HAP-1 (cell line): ENCODE measurements around the gene CYP26C1.

ENCODE experiments used
- DNase-seq, 2 experiments: peaks; one replicate each; pipeline ENCODE4 v3.0.0-alpha.2; 2016 to 2020; ENCODE audit warnings: low spot score in 2 of 2
- H3K27me3 ChIP-seq: fragments of 250-450 bp; sonication (Bioruptor Pico); 2 replicates; pipeline ENCODE4 v1.5.1; 2020; ENCODE audit warnings: low read depth, mild to moderate bottlenecking, moderate library complexity
- H3K36me3 ChIP-seq: fragments of 250-450 bp; sonication (Bioruptor Pico); replicated peaks from 2 replicates; pipeline ENCODE4 v1.5.1; 2020; ENCODE audit warnings: mild to moderate bottlenecking
- H3K4me1 ChIP-seq: fragments of 250-450 bp; sonication (Bioruptor Pico); 2 replicates; pipeline ENCODE4 v1.5.1; 2020; ENCODE audit warnings: mild to moderate bottlenecking
- H3K4me3 ChIP-seq: fragments of 250-450 bp; sonication (Bioruptor Pico); 2 replicates; pipeline ENCODE4 v1.5.1; 2020; ENCODE audit warnings: mild to moderate bottlenecking, moderate library complexity
- H3K9me3 ChIP-seq: fragments of 250-450 bp; sonication (Bioruptor Pico); 2 replicates; pipeline ENCODE4 v1.5.1; 2020; ENCODE audit warnings: mild to moderate bottlenecking, moderate library complexity
- in situ Hi-C: fragments of 300-500 bp; cut with MboI; formaldehyde crosslinking; loops from 3 replicates; pipeline ENCODE4 v1.14.3; 2020; ENCODE audit warnings: low sequenced_read_pairs, inconsistent platforms, mixed read lengths

CYP26C1 gene

GRCh38 chr10:93068411-93069244 is 8.0 kb downstream of the CYP26C1 start:
- Histone ChIP-seq H3K27me3 (peaks cover 10% of the 10 kb centered on the region), H3K4me1 (peaks cover 4% of the 10 kb centered on the region; the same call in 1 of the 2 replicates), H3K36me3 (no peaks in the 10 kb centered on the region), H3K9me3 (no peaks in the 10 kb centered on the region), H3K4me3 (peak overlapping the region; percentile 28)
- DNase-seq: peak in 1 of 2 experiments; percentile 61
- in situ Hi-C loops: loop anchor here (25.0 kb wide), 1 partner anchor 181 kb away; no protein-coding TSS in a partner anchor

DNA sequence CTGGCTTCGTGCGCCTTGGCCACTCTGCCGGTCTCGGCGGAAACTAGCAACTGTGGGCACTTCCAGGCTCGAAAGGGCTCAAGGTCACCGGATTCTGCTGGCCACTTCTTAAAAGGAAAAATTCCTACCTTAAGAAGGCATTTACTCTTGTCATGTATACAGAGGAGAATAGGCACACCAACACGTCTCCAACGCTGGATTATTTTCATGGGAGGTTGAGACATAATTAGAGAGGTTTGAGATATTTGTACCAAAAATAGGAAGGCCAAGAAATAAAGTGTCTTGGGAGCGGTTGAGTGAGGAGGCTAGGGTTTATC is 8.6 kb downstream of the CYP26C1 start:
- H3K9me3 ChIP-seq: no peaks in the 10 kb centered on the region
- peaks cover 10% of the 10 kb centered on the region for H3K27me3 ChIP-seq
- in situ Hi-C loops: loop anchor here (25.0 kb wide), 1 partner anchor 182 kb away; no protein-coding TSS in a partner anchor
- DNase-seq: no peak
- no peak overlapping the region for H3K4me3 ChIP-seq
- no peaks in the 10 kb centered on the region for H3K36me3 ChIP-seq
- H3K4me1 ChIP-seq: peaks cover 4% of the 10 kb centered on the region; the same call in 1 of the 2 replicates

GRCh38 chr10:93070378-93071176 is 10.0 kb downstream of the CYP26C1 start:
- in situ Hi-C loops: loop anchor here (10.0 to 25.0 kb wide), 2 partner anchors 66 to 183 kb away; no protein-coding TSS in a partner anchor
- H3K9me3 ChIP-seq: no peaks in the 10 kb centered on the region
- no peaks in the 10 kb centered on the region for H3K36me3 ChIP-seq
- no peak overlapping the region for H3K4me3 ChIP-seq
- peaks cover 4% of the 10 kb centered on the region; the same call in 1 of the 2 replicates for H3K4me1 ChIP-seq
- H3K27me3 ChIP-seq: peaks cover 10% of the 10 kb centered on the region
- no peak for DNase-seq

DNA sequence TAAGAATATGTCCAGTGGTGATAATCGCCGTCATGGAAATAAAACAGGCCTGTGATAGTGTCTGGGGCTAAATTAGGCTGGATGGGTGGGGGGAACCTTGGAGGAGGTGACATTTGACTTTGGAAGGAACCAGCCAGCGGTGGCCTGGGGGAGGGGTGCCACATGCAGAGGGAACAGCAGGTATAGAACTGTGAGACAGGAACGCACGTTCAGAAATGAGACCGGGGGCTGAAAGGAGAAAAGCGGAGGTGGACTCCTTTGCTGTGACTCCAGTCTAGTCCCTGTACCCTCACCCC is 10.5 kb downstream of the CYP26C1 start:
- H3K4me3 ChIP-seq: no peak overlapping the region
- no peaks in the 10 kb centered on the region for H3K9me3 ChIP-seq
- DNase-seq: peak in 1 of 2 experiments; percentile 7
- no peaks in the 10 kb centered on the region for H3K36me3 ChIP-seq
- in situ Hi-C loops: loop anchor here (10.0 to 25.0 kb wide), 2 partner anchors 66 to 184 kb away; no protein-coding TSS in a partner anchor
- peaks cover 7% of the 10 kb centered on the region; the same call in 1 of the 2 replicates for H3K4me1 ChIP-seq
- H3K27me3 ChIP-seq: peaks cover 10% of the 10 kb centered on the region

- Histone ChIP-seq H3K4me1 (peaks cover 10% of the 10 kb centered on the region), H3K27me3 (peaks cover 10% of the 10 kb centered on the region), H3K9me3 (no peaks in the 10 kb centered on the region), H3K4me3 (no peak overlapping the region), H3K36me3 (no peaks in the 10 kb centered on the region)
- in situ Hi-C loops: loop anchor here (10.0 to 25.0 kb wide), 2 partner anchors 67 to 184 kb away; no protein-coding TSS in a partner anchor
- DNase-seq: no peak
These were observed 11.2 kb downstream of the CYP26C1 start for GRCh38 chr10:93071674-93072224.

GRCh38 chr10:93072225-93072712 is 11.7 kb downstream of the CYP26C1 start:
- H3K27me3 ChIP-seq: peaks cover 9% of the 10 kb centered on the region
- H3K36me3 ChIP-seq: no peaks in the 10 kb centered on the region
- in situ Hi-C loops: loop anchor here (10.0 to 25.0 kb wide), 2 partner anchors 67 to 185 kb away; no protein-coding TSS in a partner anchor
- no peak overlapping the region for H3K4me3 ChIP-seq
- H3K9me3 ChIP-seq: no peaks in the 10 kb centered on the region
- no peak for DNase-seq
- H3K4me1 ChIP-seq: peaks cover 10% of the 10 kb centered on the region

DNA sequence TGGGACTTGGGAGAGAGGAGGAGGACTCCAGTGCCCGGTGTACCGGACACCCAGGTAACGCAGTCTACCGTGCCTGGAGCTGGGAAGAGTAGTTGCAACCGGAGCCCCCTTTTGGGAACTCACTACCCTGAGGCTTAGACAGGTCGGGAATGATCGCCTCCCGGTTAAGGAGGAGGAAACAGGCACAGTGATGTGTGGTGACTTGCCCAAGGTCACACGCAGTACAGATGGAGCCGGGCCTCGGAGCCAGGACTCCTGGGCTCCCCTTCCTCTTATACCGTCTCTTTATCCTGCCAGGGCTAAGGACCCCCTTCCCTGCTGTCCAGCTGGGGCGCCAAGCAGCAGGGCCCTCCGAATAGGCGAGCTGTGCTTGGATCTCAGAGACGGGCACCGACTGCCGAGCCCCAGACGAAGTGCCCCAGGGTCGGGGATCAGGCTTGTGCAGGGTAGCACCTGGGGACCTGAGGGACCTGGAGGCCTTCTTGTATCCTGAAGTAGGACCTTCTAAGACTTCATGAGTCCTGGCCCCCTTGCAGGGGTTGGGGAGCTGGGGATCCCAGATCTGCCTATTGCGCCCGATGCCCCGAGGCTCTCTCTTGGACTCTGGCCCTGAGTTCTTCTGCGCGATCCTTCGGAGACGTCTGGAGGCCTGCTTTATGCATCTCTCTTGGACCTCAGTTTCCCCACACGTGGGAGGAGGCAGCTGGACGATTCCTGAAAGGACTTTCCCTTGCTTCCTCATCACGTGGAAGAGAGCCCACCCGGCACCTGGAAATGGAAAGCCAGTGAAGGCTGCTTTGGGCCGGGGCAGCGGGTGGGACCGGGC is 12.3 kb downstream of the CYP26C1 start:
- no peaks in the 10 kb centered on the region for H3K36me3 ChIP-seq
- DNase-seq: no peak
- H3K9me3 ChIP-seq: no peaks in the 10 kb centered on the region
- in situ Hi-C loops: loop anchor here (10.0 to 25.0 kb wide), 2 partner anchors 68 to 186 kb away; no protein-coding TSS in a partner anchor
- peak overlapping the region; percentile 45 for H3K4me3 ChIP-seq
- H3K4me1 ChIP-seq: peaks cover 9% of the 10 kb centered on the region
- H3K27me3 ChIP-seq: peaks cover 5% of the 10 kb centered on the region

GRCh38 chr10:93073539-93074146 is 13.0 kb downstream of the CYP26C1 start, which contains the start of gene CYP26A1:
TSS of gene CYP26A1 (plus strand) at chr10:93073893. CDS start at chr10:93073935, 42 bp downstream.
- Histone ChIP-seq H3K4me1 (peaks cover 6% of the 10 kb centered on the region), H3K4me3 (peak within 1 kb of the TSS; percentile 45), H3K9me3 (no peaks in the 10 kb centered on the region), H3K27me3 (no peaks in the 10 kb centered on the region), H3K36me3 (no peaks in the 10 kb centered on the region)
- DNase-seq: peak; percentile 42 to 55
- in situ Hi-C loops: loop anchor here (10.0 to 25.0 kb wide), 2 partner anchors 69 to 186 kb away; no protein-coding TSS in a partner anchor

DNA sequence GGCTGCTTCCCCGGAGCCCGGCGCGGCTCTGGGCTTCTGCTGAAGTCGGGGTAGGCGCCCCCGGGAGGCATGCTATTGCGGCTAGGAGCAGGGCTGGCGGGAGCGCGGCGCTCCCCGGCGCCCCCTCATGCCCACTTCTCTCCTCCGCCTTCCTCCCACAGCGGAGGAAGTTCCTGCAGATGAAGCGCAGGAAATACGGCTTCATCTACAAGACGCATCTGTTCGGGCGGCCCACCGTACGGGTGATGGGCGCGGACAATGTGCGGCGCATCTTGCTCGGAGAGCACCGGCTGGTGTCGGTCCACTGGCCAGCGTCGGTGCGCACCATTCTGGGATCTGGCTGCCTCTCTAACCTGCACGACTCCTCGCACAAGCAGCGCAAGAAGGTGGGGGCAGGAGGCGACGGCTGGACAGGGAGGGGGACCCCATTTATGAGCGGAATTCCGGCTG is 13.6 kb downstream of the CYP26C1 start:
- peaks cover 6% of the 10 kb centered on the region for H3K4me1 ChIP-seq
- no peaks in the 10 kb centered on the region for H3K27me3 ChIP-seq
- in situ Hi-C loops: loop anchor here (10.0 to 25.0 kb wide), 2 partner anchors 69 to 187 kb away; no protein-coding TSS in a partner anchor
- peak overlapping the region; percentile 45 for H3K4me3 ChIP-seq
- H3K36me3 ChIP-seq: no peaks in the 10 kb centered on the region
- peak; percentile 59 to 77 for DNase-seq
- H3K9me3 ChIP-seq: no peaks in the 10 kb centered on the region

DNA sequence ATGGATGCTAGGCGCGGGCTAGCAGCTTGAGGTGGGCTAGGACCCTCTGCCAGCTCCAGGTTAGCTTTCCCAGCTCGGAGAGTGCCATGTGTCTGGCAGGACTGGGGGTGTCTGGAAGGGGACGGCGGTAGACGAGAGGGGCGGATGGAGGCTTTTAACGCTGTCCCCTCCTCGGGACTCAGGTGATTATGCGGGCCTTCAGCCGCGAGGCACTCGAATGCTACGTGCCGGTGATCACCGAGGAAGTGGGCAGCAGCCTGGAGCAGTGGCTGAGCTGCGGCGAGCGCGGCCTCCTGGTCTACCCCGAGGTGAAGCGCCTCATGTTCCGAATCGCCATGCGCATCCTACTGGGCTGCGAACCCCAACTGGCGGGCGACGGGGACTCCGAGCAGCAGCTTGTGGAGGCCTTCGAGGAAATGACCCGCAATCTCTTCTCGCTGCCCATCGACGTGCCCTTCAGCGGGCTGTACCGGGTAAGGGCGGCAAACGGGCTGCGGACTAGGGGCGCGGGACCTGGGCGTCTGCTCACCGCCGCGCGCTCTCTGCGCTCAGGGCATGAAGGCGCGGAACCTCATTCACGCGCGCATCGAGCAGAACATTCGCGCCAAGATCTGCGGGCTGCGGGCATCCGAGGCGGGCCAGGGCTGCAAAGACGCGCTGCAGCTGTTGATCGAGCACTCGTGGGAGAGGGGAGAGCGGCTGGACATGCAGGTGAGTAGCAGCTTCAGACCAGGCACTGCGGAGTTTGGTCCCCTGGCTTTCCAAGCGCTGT is 14.2 kb downstream of the CYP26C1 start:
- Histone ChIP-seq H3K9me3 (no peaks in the 10 kb centered on the region), H3K4me1 (peaks cover 6% of the 10 kb centered on the region), H3K36me3 (no peaks in the 10 kb centered on the region), H3K4me3 (peak overlapping the region; percentile 45), H3K27me3 (no peaks in the 10 kb centered on the region)
- DNase-seq: no peak
- in situ Hi-C loops: loop anchor here (10.0 to 25.0 kb wide), 3 partner anchors 70 to 413 kb away; partner anchors contain the start of genes CEP55 and MYOF

DNA sequence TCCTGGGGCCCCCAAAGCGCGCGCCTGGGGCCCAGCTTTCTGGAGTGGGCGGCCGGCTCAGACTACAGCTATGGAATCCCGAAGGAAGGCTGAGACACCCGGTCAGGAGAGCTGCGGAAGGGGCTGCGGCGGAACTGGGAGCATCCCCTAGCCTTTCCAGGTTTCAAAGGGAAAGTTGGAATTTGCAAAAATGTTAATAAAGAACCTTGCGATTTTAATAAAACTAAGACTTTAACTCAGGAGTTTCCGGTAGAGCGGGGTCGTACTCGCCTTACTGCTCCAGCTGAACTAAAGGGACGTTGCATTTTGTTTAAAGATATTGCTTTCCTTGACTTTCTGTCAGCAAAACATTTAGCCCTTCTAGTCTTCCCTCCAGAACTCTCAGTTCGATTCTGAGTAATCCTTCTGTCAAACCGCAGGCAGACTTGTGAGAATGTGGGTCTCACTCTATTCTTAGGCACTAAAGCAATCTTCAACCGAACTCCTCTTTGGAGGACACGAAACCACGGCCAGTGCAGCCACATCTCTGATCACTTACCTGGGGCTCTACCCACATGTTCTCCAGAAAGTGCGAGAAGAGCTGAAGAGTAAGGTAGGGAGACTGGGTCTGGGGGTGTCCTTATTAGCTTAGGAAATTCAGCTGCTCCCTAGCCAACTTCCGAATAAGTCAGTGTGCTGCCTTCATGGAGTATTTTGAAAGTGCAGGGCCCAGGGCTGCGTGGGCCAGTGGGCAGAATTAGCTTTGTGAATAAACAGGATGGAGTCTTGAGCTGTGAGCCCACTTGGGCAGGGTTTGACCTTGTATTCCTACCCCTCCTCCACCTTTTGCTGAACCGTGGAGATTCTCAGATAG is 15.0 kb downstream of the CYP26C1 start:
- peaks cover 12% of the 10 kb centered on the region for H3K4me1 ChIP-seq
- H3K27me3 ChIP-seq: no peaks in the 10 kb centered on the region
- no peaks in the 10 kb centered on the region for H3K9me3 ChIP-seq
- in situ Hi-C loops: loop anchor here (10.0 to 25.0 kb wide), 2 partner anchors 71 to 412 kb away; partner anchors contain the start of genes CEP55 and MYOF
- H3K4me3 ChIP-seq: no peak overlapping the region
- no peaks in the 10 kb centered on the region for H3K36me3 ChIP-seq
- DNase-seq: no peak
